Left lung (tissue), 10 donors: ENCODE measurements around the gene CUEDC1. TPM values are rescaled to one million over a fixed set of nuclear protein-coding genes. Genes with fewer than 3 reads are reported as not detected.

Source experiments
- ATAC-seq: fragments of 200-7000 bp; cut with Tn5 transposase; one replicate; pipeline ENCODE4 v1.9.1; 2020; ENCODE audit warnings: moderate library complexity
- DNase-seq, 4 donors: peaks; one replicate each; pipeline ENCODE4 v3.0.0-alpha.2; 2013 to 2020
- H3K27ac ChIP-seq, 2 donors: fragments of 200-600 bp; sonication (generic) in 1 of 2; one replicate each; pipeline versions ENCODE4 v1.5.0 to v1.8.0; 2020 to 2021
- H3K27me3 ChIP-seq, 2 donors: fragments of 200-600 bp; sonication (generic) in 1 of 2; one replicate each; pipeline versions ENCODE4 v1.5.0 to v1.8.0; 2020 to 2021
- H3K36me3 ChIP-seq, 2 donors: fragments of 200-600 bp; sonication (generic) in 1 of 2; one replicate each; pipeline versions ENCODE4 v1.5.0 to v1.8.0; 2020 to 2021
- H3K4me1 ChIP-seq, 2 donors: fragments of 200-600 bp; one replicate each; pipeline ENCODE4 v1.8.0; 2021
- H3K4me3 ChIP-seq, 2 donors: fragments of 200-600 bp; sonication (generic) in 1 of 2; one replicate each; pipeline versions ENCODE4 v1.5.0 to v1.8.0; 2020 to 2021; ENCODE audit warnings: mild to moderate bottlenecking in 1 of 2
- H3K9me3 ChIP-seq, 2 donors: fragments of 200-600 bp; sonication (generic) in 1 of 2; one replicate each; pipeline versions ENCODE4 v1.5.0 to v1.8.0; 2020 to 2021
- intact Hi-C, 2 donors: fragments of 100-400 bp; cut with DNase I; formaldehyde crosslinking; loops; one replicate each; pipeline versions ENCODE4 v1.11.2 to v1.14.2; 2022
- polyA plus RNA-seq, 6 donors: library from polyadenylated mRNA; unstranded; fragments of 120-200 nt; gene quantifications; one replicate each; pipeline ENCODE4 v1.2.1, GENCODE V29; 2013; ENCODE audit not compliant: insufficient read length in 6 of 6
- total RNA-seq, 2 donors: library from RNA; stranded (reverse); fragmentation: NEBNext Ultra II Directional; extraction: Animal tissue kit (Norgen Biotek cat#: 25700); gene quantifications; one replicate each; pipeline ENCODE4 v1.2.1, GENCODE V29; 2021
- TF ChIP-seq, protein P1 (sequence below), 2 donors: fragments of 200-600 bp; sonication (generic) in 1 of 2; IDR thresholded peaks; one replicate each; pipeline versions ENCODE4 v1.5.0 to v1.8.0; 2021; ENCODE audit warnings: antibody characterized with exemption in 2 of 2
- donor health status: DM: no; HTN: yes; CAD: no.
- donor health status: DM: no; HTN: no; CAD: no.

The CUEDC1 gene
- total and polyA plus RNA-seq, 8 donors = 38.2 to 47.7 (median 42.6) TPM

DNA sequence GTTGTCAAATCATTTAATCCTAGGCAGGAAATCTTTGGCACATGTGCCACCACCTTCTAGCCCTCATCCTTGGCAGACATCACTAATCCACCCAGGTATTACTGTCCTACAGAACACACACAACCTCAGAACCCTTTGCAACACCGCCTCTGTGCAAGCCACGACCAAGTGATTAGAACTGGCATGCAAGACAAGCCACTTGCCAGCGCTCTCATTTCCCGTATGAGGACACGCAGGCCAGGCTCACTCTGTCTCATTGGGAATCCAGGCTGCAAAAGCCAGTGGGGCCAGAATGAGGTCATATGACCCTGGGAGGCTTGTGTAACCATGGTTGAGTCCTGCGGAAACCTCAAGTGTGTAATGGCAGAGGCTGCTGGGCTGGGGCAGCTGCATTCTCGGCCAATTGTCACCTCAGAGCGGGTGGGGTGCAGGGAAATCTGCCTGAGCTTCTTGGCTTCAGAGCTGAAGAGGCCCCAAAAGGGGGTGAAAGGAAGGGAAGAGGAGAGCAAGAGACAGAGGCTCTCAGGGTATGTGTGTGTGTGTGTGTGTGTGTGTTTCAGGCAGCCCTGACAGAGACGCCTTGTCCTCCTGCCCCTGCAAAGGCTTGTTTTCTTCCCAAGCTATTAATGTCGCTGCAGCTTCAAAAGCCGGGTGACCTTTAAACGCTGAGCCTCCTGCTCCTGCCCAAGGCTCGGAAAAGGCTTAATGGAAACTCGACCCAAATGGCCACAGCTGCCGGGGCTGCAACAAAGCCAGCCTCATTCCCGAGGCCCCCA, 62.2 kb downstream of the CUEDC1 start:
- peak; percentile 86 for ATAC-seq
- intact Hi-C loops = no loop called here
- H3K27me3 ChIP-seq = no peaks in the 10 kb centered on the region
- peak overlapping the region; percentile 87 to 96 for H3K27ac ChIP-seq
- no peaks in the 10 kb centered on the region for H3K9me3 ChIP-seq
- TF ChIP-seq, protein P1, sequence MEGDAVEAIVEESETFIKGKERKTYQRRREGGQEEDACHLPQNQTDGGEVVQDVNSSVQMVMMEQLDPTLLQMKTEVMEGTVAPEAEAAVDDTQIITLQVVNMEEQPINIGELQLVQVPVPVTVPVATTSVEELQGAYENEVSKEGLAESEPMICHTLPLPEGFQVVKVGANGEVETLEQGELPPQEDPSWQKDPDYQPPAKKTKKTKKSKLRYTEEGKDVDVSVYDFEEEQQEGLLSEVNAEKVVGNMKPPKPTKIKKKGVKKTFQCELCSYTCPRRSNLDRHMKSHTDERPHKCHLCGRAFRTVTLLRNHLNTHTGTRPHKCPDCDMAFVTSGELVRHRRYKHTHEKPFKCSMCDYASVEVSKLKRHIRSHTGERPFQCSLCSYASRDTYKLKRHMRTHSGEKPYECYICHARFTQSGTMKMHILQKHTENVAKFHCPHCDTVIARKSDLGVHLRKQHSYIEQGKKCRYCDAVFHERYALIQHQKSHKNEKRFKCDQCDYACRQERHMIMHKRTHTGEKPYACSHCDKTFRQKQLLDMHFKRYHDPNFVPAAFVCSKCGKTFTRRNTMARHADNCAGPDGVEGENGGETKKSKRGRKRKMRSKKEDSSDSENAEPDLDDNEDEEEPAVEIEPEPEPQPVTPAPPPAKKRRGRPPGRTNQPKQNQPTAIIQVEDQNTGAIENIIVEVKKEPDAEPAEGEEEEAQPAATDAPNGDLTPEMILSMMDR (IDR thresholded peaks at IDR 0.05) = peak in 1 of 2 donors; percentile 6
- peaks cover 47 to 79% of the 10 kb centered on the region in 2 donors for H3K4me1 ChIP-seq
- H3K36me3 ChIP-seq = no peaks in the 10 kb centered on the region
- peak; percentile 89 to 93 (median 91) for DNase-seq
- peak overlapping the region in 1 of 2 donors; percentile 36 for H3K4me3 ChIP-seq

GRCh38 chr17:57892146-57892819, 62.9 kb downstream of the CUEDC1 start:
- H3K27ac ChIP-seq = peak overlapping the region; percentile 87 to 96
- peak; percentile 85 for ATAC-seq
- intact Hi-C loops = no loop called here
- H3K27me3 ChIP-seq = no peaks in the 10 kb centered on the region
- TF ChIP-seq, protein P1 (IDR thresholded peaks at IDR 0.05) = peak; percentile 96 to 99
- H3K9me3 ChIP-seq = no peaks in the 10 kb centered on the region
- H3K4me1 ChIP-seq = peaks cover 46 to 71% of the 10 kb centered on the region in 2 donors
- peak overlapping the region in 1 of 2 donors; percentile 36 for H3K4me3 ChIP-seq
- peak; percentile 82 to 96 (median 91) for DNase-seq
- no peaks in the 10 kb centered on the region for H3K36me3 ChIP-seq

DNA sequence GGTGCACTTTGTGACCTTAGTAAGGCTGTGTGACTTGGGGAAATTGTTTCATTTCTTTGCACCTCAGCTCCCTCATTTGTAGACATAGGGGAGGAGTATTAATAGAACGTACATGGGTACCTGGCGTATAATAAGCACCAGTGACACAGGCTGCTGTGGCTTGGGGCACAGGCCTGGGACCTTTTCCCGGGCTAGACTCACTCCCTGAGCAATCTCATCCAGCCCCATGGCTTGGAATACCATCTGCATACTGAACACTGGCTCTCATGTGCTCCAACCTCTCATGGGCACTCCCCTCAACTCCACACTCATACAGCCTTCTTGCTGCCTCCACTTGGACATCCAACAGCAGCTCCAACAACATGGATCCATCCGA, 64.4 kb downstream of the CUEDC1 start:
- H3K4me1 ChIP-seq = peaks cover 46 to 64% of the 10 kb centered on the region in 2 donors
- H3K27me3 ChIP-seq = no peaks in the 10 kb centered on the region
- intact Hi-C loops = no loop called here
- H3K36me3 ChIP-seq = no peaks in the 10 kb centered on the region
- H3K4me3 ChIP-seq = no peak overlapping the region
- no peaks in the 10 kb centered on the region for H3K9me3 ChIP-seq
- TF ChIP-seq, protein P1 (IDR thresholded peaks at IDR 0.05) = no peak
- peak overlapping the region; percentile 66 to 96 for H3K27ac ChIP-seq
- DNase-seq (no peak), ATAC-seq (no peak)

GRCh38 chr17:57889892-57890856, 65.0 kb downstream of the CUEDC1 start:
- peak in 2 of 4 donors; percentile 88 to 92 for DNase-seq
- Histone ChIP-seq H3K9me3 (no peaks in the 10 kb centered on the region), H3K36me3 (peaks cover 0 to 5% of the 10 kb centered on the region in 2 donors), H3K4me3 (no peak overlapping the region), H3K27ac (peak overlapping the region; percentile 66 to 96), H3K27me3 (no peaks in the 10 kb centered on the region), H3K4me1 (peaks cover 42 to 57% of the 10 kb centered on the region in 2 donors)
- intact Hi-C loops = no loop called here
- peak; percentile 59 for ATAC-seq
- TF ChIP-seq, protein P1 (IDR thresholded peaks at IDR 0.05) = no peak
